ENCODE results near the gene NR6A1.

The NR6A1 gene

GRCh38 chr9:124479947-124480620 is 291.0 kb downstream of the NR6A1 start:
- Histone ChIP-seq H3K27ac (no peak overlapping the region), H3K9me3 (no peaks in the 10 kb centered on the region), H3K4me3 (no peak overlapping the region), H3K4me1 (peaks cover 0 to 16% (median 10%) of the 10 kb centered on the region in 4 donors), H3K27me3 (peaks cover 0 to 96% of the 10 kb centered on the region in 2 donors), H3K36me3 (no peaks in the 10 kb centered on the region)
- intact Hi-C loops (cut with DNase I; ENCODE audit: low total_unique reads): no loop called here
- DNase-seq: no peak
- TF ChIP-seq CTCF (IDR thresholded peaks at IDR 0.05): no peak

- no peak for TF ChIP-seq CTCF (IDR thresholded peaks at IDR 0.05)
- no peaks in the 10 kb centered on the region for H3K9me3 ChIP-seq
- H3K27me3 ChIP-seq: peaks cover 0 to 97% of the 10 kb centered on the region in 2 donors
- H3K4me1 ChIP-seq: peaks cover 0 to 16% (median 10%) of the 10 kb centered on the region in 4 donors
- no peak overlapping the region for H3K27ac ChIP-seq
- no peak overlapping the region for H3K4me3 ChIP-seq
- no peak for DNase-seq
- H3K36me3 ChIP-seq: no peaks in the 10 kb centered on the region
- intact Hi-C loops (cut with DNase I; ENCODE audit: low total_unique reads): no loop called here
Measured at GRCh38 chr9:124479371-124479770, 291.7 kb downstream of the NR6A1 start.

- TF ChIP-seq CTCF (IDR thresholded peaks at IDR 0.05): no peak
- Histone ChIP-seq H3K4me3 (no peak overlapping the region), H3K27ac (no peak overlapping the region), H3K9me3 (no peaks in the 10 kb centered on the region), H3K27me3 (peaks cover 0 to 98% of the 10 kb centered on the region in 2 donors), H3K4me1 (peaks cover 0 to 16% (median 10%) of the 10 kb centered on the region in 4 donors), H3K36me3 (no peaks in the 10 kb centered on the region)
- DNase-seq: no peak
- intact Hi-C loops (cut with DNase I; ENCODE audit: low total_unique reads): no loop called here
Measured at GRCh38 chr9:124478354-124478753, 292.8 kb downstream of the NR6A1 start.

GRCh38 chr9:124477648-124478285 is 293.3 kb downstream of the NR6A1 start:
- TF ChIP-seq CTCF (IDR thresholded peaks at IDR 0.05): no peak
- Histone ChIP-seq H3K27ac (no peak overlapping the region), H3K4me1 (peaks cover 0 to 16% (median 10%) of the 10 kb centered on the region in 4 donors), H3K9me3 (no peaks in the 10 kb centered on the region), H3K4me3 (peak overlapping the region in 1 of 2 donors; percentile 27), H3K36me3 (no peaks in the 10 kb centered on the region), H3K27me3 (peaks cover 0 to 95% of the 10 kb centered on the region in 2 donors)
- intact Hi-C loops (cut with DNase I; ENCODE audit: low total_unique reads): no loop called here
- no peak for DNase-seq

GRCh38 chr9:124477211-124477647 is 293.9 kb downstream of the NR6A1 start:
- H3K4me1 ChIP-seq: peaks cover 0 to 16% (median 10%) of the 10 kb centered on the region in 4 donors
- no peak for TF ChIP-seq CTCF (IDR thresholded peaks at IDR 0.05)
- intact Hi-C loops (cut with DNase I; ENCODE audit: low total_unique reads): no loop called here
- DNase-seq: no peak
- no peak overlapping the region for H3K27ac ChIP-seq
- no peaks in the 10 kb centered on the region for H3K9me3 ChIP-seq
- H3K36me3 ChIP-seq: no peaks in the 10 kb centered on the region
- H3K27me3 ChIP-seq: peaks cover 0 to 90% of the 10 kb centered on the region in 2 donors
- H3K4me3 ChIP-seq: peak overlapping the region in 1 of 2 donors; percentile 27

Data from tibial artery (tissue), 4 donors.